ENCODE results near the gene DMD.

DMD gene

DNA sequence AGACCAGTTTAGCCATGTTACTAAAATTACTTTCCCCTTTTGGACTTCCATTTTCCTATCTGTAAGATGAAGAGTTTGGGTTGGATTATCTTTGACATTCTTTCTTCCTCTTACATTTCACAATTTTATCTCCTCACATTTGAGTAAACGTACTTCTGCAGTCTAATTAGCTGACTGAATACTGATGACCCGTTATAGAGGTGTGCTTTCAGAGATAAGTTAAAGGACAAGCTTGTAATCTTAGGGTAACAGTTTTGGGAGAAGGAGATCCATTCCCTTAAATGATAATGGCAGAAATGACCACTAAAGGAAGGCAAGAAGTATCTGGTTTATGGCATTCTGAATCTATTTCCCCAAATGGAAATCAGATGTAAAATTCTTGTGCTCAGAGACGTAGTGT is 1916.9 kb downstream of the DMD start:
- H3K4me3 ChIP-seq (ENCODE audit: low read depth, low read length), result no peak overlapping the region
- H3K27me3 ChIP-seq (ENCODE audit: insufficient read depth, low read length), result no peaks in the 10 kb centered on the region
- peaks cover 3% of the 10 kb centered on the region for H3K4me1 ChIP-seq (ENCODE audit: control insufficient read depth, insufficient read depth, low read length, unreplicated experiment)
- H2AFZ ChIP-seq (ENCODE audit: low read length, unreplicated experiment), result no peak overlapping the region
- no peaks in the 10 kb centered on the region for H3K36me3 ChIP-seq (ENCODE audit: insufficient read depth, low read length)
- H3K79me2 ChIP-seq (ENCODE audit: control insufficient read depth, insufficient read depth, low read length, unreplicated experiment), result no peaks in the 10 kb centered on the region
- no peak overlapping the region for H3K27ac ChIP-seq (ENCODE audit: low read depth, low read length)

GRCh38 chrX:31293409-31293808 is 1917.9 kb downstream of the DMD start:
- Histone ChIP-seq H3K36me3 (ENCODE audit: insufficient read depth, low read length) (no peaks in the 10 kb centered on the region), H3K27ac (ENCODE audit: low read depth, low read length) (no peak overlapping the region), H3K79me2 (ENCODE audit: control insufficient read depth, insufficient read depth, low read length, unreplicated experiment) (no peaks in the 10 kb centered on the region), H2AFZ (ENCODE audit: low read length, unreplicated experiment) (no peak overlapping the region), H3K4me1 (ENCODE audit: control insufficient read depth, insufficient read depth, low read length, unreplicated experiment) (peaks cover 3% of the 10 kb centered on the region), H3K27me3 (ENCODE audit: insufficient read depth, low read length) (no peaks in the 10 kb centered on the region), H3K4me3 (ENCODE audit: low read depth, low read length) (no peak overlapping the region)

DNA sequence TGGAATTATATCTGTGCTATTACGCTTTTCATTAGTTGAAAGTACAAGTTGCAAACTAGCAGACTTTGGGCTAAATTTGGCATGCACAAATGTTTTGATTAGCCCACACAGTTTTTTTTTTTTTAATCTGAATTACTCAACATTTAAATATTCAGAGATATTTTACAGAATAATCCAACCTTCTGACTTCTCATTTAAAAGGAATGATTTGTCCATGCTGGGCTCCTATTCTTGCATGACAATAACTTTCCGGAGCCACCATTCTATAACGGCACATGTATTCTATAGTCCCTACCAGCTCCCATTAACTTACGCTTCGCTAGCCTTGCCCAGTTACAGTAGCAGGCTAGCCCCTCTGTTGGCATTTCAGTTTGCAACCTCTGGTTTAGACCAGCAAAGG is 1920.2 kb downstream of the DMD start:
- Histone ChIP-seq H3K36me3 (ENCODE audit: insufficient read depth, low read length) (no peaks in the 10 kb centered on the region), H3K79me2 (ENCODE audit: control insufficient read depth, insufficient read depth, low read length, unreplicated experiment) (no peaks in the 10 kb centered on the region), H3K4me3 (ENCODE audit: low read depth, low read length) (no peak overlapping the region), H3K27ac (ENCODE audit: low read depth, low read length) (no peak overlapping the region), H3K4me1 (ENCODE audit: control insufficient read depth, insufficient read depth, low read length, unreplicated experiment) (peaks cover 3% of the 10 kb centered on the region), H2AFZ (ENCODE audit: low read length, unreplicated experiment) (no peak overlapping the region), H3K27me3 (ENCODE audit: insufficient read depth, low read length) (no peaks in the 10 kb centered on the region)

- H3K4me3 ChIP-seq (ENCODE audit: low read depth, low read length), result no peak overlapping the region
- H3K79me2 ChIP-seq (ENCODE audit: control insufficient read depth, insufficient read depth, low read length, unreplicated experiment), result no peaks in the 10 kb centered on the region
- peaks cover 3% of the 10 kb centered on the region for H3K4me1 ChIP-seq (ENCODE audit: control insufficient read depth, insufficient read depth, low read length, unreplicated experiment)
- H3K27ac ChIP-seq (ENCODE audit: low read depth, low read length), result no peak overlapping the region
- no peak overlapping the region for H2AFZ ChIP-seq (ENCODE audit: low read length, unreplicated experiment)
- no peaks in the 10 kb centered on the region for H3K27me3 ChIP-seq (ENCODE audit: insufficient read depth, low read length)
- H3K36me3 ChIP-seq (ENCODE audit: insufficient read depth, low read length), result no peaks in the 10 kb centered on the region
Observed at GRCh38 chrX:31287861-31288260, 1923.5 kb downstream of the DMD start.

- Histone ChIP-seq H3K4me3 (ENCODE audit: low read depth, low read length) (no peak overlapping the region), H3K79me2 (ENCODE audit: control insufficient read depth, insufficient read depth, low read length, unreplicated experiment) (no peaks in the 10 kb centered on the region), H3K4me1 (ENCODE audit: control insufficient read depth, insufficient read depth, low read length, unreplicated experiment) (no peaks in the 10 kb centered on the region), H2AFZ (ENCODE audit: low read length, unreplicated experiment) (no peak overlapping the region), H3K27ac (ENCODE audit: low read depth, low read length) (no peak overlapping the region), H3K36me3 (ENCODE audit: insufficient read depth, low read length) (no peaks in the 10 kb centered on the region), H3K27me3 (ENCODE audit: insufficient read depth, low read length) (no peaks in the 10 kb centered on the region)
Observed at GRCh38 chrX:31280580-31280979, 1930.8 kb downstream of the DMD start.

DNA sequence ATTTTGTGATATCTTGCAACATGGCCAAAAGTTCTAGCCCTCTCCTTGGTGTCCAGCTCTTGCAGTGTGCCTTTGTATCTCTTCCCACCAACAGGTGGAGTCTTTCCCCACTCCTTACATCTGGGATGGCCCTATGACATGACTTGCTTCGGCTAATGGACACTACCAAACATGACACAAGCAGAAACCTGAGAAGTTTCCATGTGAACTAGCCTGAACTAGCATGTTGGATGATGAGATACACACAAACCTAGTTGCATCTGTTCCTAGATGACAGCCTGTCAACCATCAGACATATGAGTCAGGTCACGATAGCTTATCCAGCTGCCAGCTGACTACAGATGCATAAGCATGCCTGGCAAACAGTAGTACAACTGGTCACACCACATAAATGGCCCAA is 1932.0 kb downstream of the DMD start:
- H3K79me2 ChIP-seq (ENCODE audit: control insufficient read depth, insufficient read depth, low read length, unreplicated experiment), result no peaks in the 10 kb centered on the region
- no peak overlapping the region for H3K27ac ChIP-seq (ENCODE audit: low read depth, low read length)
- H3K36me3 ChIP-seq (ENCODE audit: insufficient read depth, low read length), result no peaks in the 10 kb centered on the region
- H3K4me1 ChIP-seq (ENCODE audit: control insufficient read depth, insufficient read depth, low read length, unreplicated experiment), result no peaks in the 10 kb centered on the region
- H2AFZ ChIP-seq (ENCODE audit: low read length, unreplicated experiment), result no peak overlapping the region
- no peak overlapping the region for H3K4me3 ChIP-seq (ENCODE audit: low read depth, low read length)
- H3K27me3 ChIP-seq (ENCODE audit: insufficient read depth, low read length), result no peaks in the 10 kb centered on the region

DNA sequence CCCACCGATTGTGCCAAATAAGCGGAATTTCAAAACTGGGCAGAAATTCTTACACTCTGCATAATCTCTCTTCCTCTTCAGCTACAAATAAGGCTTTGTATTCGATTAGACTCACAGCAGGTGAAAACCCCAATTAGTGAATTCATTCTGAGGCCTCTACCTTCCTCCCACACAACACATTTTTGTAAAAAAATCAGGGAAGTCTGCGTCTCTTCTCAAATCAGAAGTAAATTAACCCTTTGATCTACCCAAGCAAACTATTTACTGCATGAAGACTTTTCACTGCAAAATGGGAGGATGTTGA is 1938.9 kb downstream of the DMD start:
- no peaks in the 10 kb centered on the region for H3K79me2 ChIP-seq (ENCODE audit: control insufficient read depth, insufficient read depth, low read length, unreplicated experiment)
- H3K27ac ChIP-seq (ENCODE audit: low read depth, low read length), result no peak overlapping the region
- H2AFZ ChIP-seq (ENCODE audit: low read length, unreplicated experiment), result no peak overlapping the region
- H3K36me3 ChIP-seq (ENCODE audit: insufficient read depth, low read length), result no peaks in the 10 kb centered on the region
- no peak overlapping the region for H3K4me3 ChIP-seq (ENCODE audit: low read depth, low read length)
- H3K4me1 ChIP-seq (ENCODE audit: control insufficient read depth, insufficient read depth, low read length, unreplicated experiment), result no peaks in the 10 kb centered on the region
- H3K27me3 ChIP-seq (ENCODE audit: insufficient read depth, low read length), result no peaks in the 10 kb centered on the region

DNA sequence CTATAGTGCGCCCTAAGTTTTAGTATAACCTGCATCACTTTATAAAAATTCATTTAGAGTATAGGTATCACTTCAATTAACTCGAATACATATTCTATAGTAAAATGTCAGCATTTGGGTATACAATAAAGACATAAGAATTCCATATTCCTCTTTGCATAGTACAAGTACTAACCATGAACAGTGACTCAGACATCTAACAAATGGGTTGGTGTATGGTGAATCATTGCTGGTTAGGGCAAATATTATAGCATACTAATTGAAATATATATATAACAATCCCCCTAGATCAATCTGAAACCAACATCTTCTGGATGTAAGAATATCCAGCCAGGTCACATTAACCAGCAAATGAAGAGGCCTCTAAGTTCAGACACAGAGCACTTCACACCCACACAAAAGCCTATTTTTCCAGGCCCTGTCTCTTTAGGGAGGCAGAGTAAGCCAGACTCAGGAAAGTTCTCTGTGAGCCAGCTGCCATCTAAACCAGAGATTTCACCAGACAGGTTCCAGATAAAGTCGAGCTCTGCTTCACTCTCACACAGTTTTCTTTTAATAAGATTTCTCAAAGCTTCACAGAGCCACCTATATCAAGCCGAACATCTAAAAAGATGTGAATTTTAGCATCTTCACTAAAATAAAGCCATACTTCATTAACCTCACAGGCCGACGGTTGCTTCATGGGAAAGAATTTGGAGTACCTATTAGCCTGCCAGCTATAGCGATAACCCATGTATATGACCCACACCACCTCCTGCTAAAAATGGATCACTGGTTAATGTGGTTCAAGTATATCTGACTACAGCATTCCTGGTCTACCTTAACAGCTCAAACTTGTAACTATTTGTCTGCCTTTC is 1939.5 kb downstream of the DMD start:
- H3K27ac ChIP-seq (ENCODE audit: low read depth, low read length), result no peak overlapping the region
- no peaks in the 10 kb centered on the region for H3K79me2 ChIP-seq (ENCODE audit: control insufficient read depth, insufficient read depth, low read length, unreplicated experiment)
- H3K4me3 ChIP-seq (ENCODE audit: low read depth, low read length), result no peak overlapping the region
- H2AFZ ChIP-seq (ENCODE audit: low read length, unreplicated experiment), result no peak overlapping the region
- H3K27me3 ChIP-seq (ENCODE audit: insufficient read depth, low read length), result no peaks in the 10 kb centered on the region
- no peaks in the 10 kb centered on the region for H3K4me1 ChIP-seq (ENCODE audit: control insufficient read depth, insufficient read depth, low read length, unreplicated experiment)
- H3K36me3 ChIP-seq (ENCODE audit: insufficient read depth, low read length), result no peaks in the 10 kb centered on the region

- Histone ChIP-seq H3K27ac (ENCODE audit: low read depth, low read length) (no peak overlapping the region), H3K4me3 (ENCODE audit: low read depth, low read length) (no peak overlapping the region), H2AFZ (ENCODE audit: low read length, unreplicated experiment) (no peak overlapping the region), H3K27me3 (ENCODE audit: insufficient read depth, low read length) (no peaks in the 10 kb centered on the region), H3K4me1 (ENCODE audit: control insufficient read depth, insufficient read depth, low read length, unreplicated experiment) (peaks cover 3% of the 10 kb centered on the region), H3K36me3 (ENCODE audit: insufficient read depth, low read length) (no peaks in the 10 kb centered on the region), H3K79me2 (ENCODE audit: control insufficient read depth, insufficient read depth, low read length, unreplicated experiment) (no peaks in the 10 kb centered on the region)
Observed at GRCh38 chrX:31269914-31270313, 1941.4 kb downstream of the DMD start.

DNA sequence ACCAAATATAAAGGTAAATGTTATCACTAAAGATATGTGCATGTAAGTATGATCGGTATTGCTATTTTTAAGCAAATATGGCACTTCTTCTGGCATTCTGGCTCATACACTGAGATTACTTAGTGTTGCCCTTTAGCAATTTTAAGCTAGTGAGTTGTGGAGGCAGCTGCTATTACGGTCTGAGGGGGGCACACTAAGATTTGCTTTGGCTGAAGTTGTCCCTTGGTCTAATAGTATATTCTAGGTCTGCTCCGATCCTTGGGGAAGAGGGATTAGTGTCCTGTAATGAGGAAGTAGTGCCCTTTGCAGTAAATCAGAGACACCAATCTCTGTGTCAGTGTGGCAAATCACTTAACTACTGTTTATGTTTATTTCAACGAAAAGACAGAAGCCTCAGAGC is 1943.0 kb downstream of the DMD start:
- Histone ChIP-seq H3K4me1 (ENCODE audit: control insufficient read depth, insufficient read depth, low read length, unreplicated experiment) (peaks cover 3% of the 10 kb centered on the region), H3K27ac (ENCODE audit: low read depth, low read length) (no peak overlapping the region), H3K36me3 (ENCODE audit: insufficient read depth, low read length) (no peaks in the 10 kb centered on the region), H3K79me2 (ENCODE audit: control insufficient read depth, insufficient read depth, low read length, unreplicated experiment) (no peaks in the 10 kb centered on the region), H2AFZ (ENCODE audit: low read length, unreplicated experiment) (no peak overlapping the region), H3K27me3 (ENCODE audit: insufficient read depth, low read length) (no peaks in the 10 kb centered on the region), H3K4me3 (ENCODE audit: low read depth, low read length) (no peak overlapping the region)

- no peaks in the 10 kb centered on the region for H3K79me2 ChIP-seq (ENCODE audit: control insufficient read depth, insufficient read depth, low read length, unreplicated experiment)
- no peak overlapping the region for H3K27ac ChIP-seq (ENCODE audit: low read depth, low read length)
- peak overlapping the region; percentile 96 for H2AFZ ChIP-seq (ENCODE audit: low read length, unreplicated experiment)
- H3K36me3 ChIP-seq (ENCODE audit: insufficient read depth, low read length), result no peaks in the 10 kb centered on the region
- peak overlapping the region; percentile 87 for H3K4me3 ChIP-seq (ENCODE audit: low read depth, low read length)
- H3K27me3 ChIP-seq (ENCODE audit: insufficient read depth, low read length), result no peaks in the 10 kb centered on the region
- peaks cover 3% of the 10 kb centered on the region for H3K4me1 ChIP-seq (ENCODE audit: control insufficient read depth, insufficient read depth, low read length, unreplicated experiment)
Observed at GRCh38 chrX:31266203-31267076, 1944.9 kb downstream of the DMD start.
